SK-N-SH treated with all-trans-retinoic acid at 6 μM for 48 hours (cell line): ENCODE results near the gene CLINT1.

Experiments
- ATAC-seq: fragments of 200-7000 bp; cut with Tn5 transposase; 3 replicates; pipeline ENCODE4 v1.9.1; 2020; ENCODE audit warnings: mild to moderate bottlenecking, moderate library complexity
- ARNTL ChIP-seq: fragments of 450-650 bp; formaldehyde crosslinking; IDR thresholded peaks from 2 replicates; pipeline ENCODE4 v1.5.0; 2020; ENCODE audit warnings: low read depth, mild to moderate bottlenecking, moderate library complexity, borderline replicate concordance
- BACH2 ChIP-seq: fragments of 250-450 bp; sonication (Bioruptor Pico); IDR thresholded peaks from 2 replicates; pipeline ENCODE4 v1.9.0; 2021; ENCODE audit warnings: mild to moderate bottlenecking, borderline replicate concordance
- CSDC2 ChIP-seq: fragments of 250-450 bp; sonication (Bioruptor Pico); IDR thresholded peaks from 2 replicates; pipeline ENCODE4 v1.5.0; 2020; ENCODE audit warnings: mild to moderate bottlenecking, moderate library complexity
- ESRRG ChIP-seq: fragments of 250-450 bp; sonication (Bioruptor Pico); IDR thresholded peaks from 2 replicates; pipeline ENCODE4 v1.6.1; 2021; ENCODE audit warnings: mild to moderate bottlenecking
- GLIS3 ChIP-seq: fragments of 250-450 bp; sonication (Bioruptor Pico); IDR thresholded peaks from 2 replicates; pipeline ENCODE4 v1.5.0; 2020; ENCODE audit warnings: mild to moderate bottlenecking, moderate library complexity
- ISL1 ChIP-seq: fragments of 250-450 bp; sonication (Bioruptor Pico); IDR thresholded peaks from 2 replicates; pipeline ENCODE4 v2.1.2; 2022; ENCODE audit warnings: mild to moderate bottlenecking, moderate library complexity
- OSR1 ChIP-seq: fragments of 250-450 bp; sonication (Bioruptor Pico); IDR thresholded peaks from 2 replicates; pipeline ENCODE4 v1.8.0; 2022; ENCODE audit warnings: moderate library complexity, mild to moderate bottlenecking, inconsistent platforms
- PPARA ChIP-seq: fragments of 250-450 bp; sonication (Bioruptor Pico); IDR thresholded peaks from 2 replicates; pipeline ENCODE4 v1.5.0; 2020; ENCODE audit warnings: mild to moderate bottlenecking, borderline replicate concordance
- RARB ChIP-seq: fragments of 250-450 bp; sonication (Bioruptor Pico); IDR thresholded peaks from 2 replicates; pipeline ENCODE4 v1.8.0; 2021; ENCODE audit warnings: mild to moderate bottlenecking, moderate library complexity
- SNAI2 ChIP-seq: fragments of 250-450 bp; sonication (Bioruptor Pico); IDR thresholded peaks from 2 replicates; pipeline ENCODE4 v1.5.0; 2020; ENCODE audit warnings: mild to moderate bottlenecking, moderate library complexity
- TCF4 ChIP-seq: fragments of 250-450 bp; sonication (Bioruptor Pico); IDR thresholded peaks from 2 replicates; pipeline ENCODE4 v1.8.0; 2021; ENCODE audit warnings: mild to moderate bottlenecking, moderate library complexity, borderline replicate concordance
- TOX ChIP-seq: fragments of 250-450 bp; sonication (Bioruptor Pico); IDR thresholded peaks from 2 replicates; pipeline ENCODE4 v1.8.0; 2021; ENCODE audit warnings: mild to moderate bottlenecking, moderate library complexity, borderline replicate concordance
- ZC3H10 ChIP-seq: fragments of 250-450 bp; sonication (Bioruptor Pico); IDR thresholded peaks from 2 replicates; pipeline ENCODE4 v1.5.1; 2021; ENCODE audit warnings: mild to moderate bottlenecking, moderate library complexity
- ZFP3 ChIP-seq: fragments of 250-450 bp; sonication (Bioruptor Pico); IDR thresholded peaks from 2 replicates; pipeline ENCODE4 v1.5.0; 2020; ENCODE audit warnings: mild to moderate bottlenecking, moderate library complexity
- ZFP30 ChIP-seq: fragments of 450-650 bp; formaldehyde crosslinking; IDR thresholded peaks from 2 replicates; pipeline ENCODE4 v1.5.0; 2022; ENCODE audit warnings: mild to moderate bottlenecking, moderate library complexity
- ZNF565 ChIP-seq: fragments of 450-650 bp; formaldehyde crosslinking; conservative IDR thresholded peaks from 2 replicates; pipeline ENCODE4 v1.5.0; 2020; ENCODE audit warnings: low read depth, mild to moderate bottlenecking, moderate library complexity
- ZNF70 ChIP-seq: fragments of 450-650 bp; formaldehyde crosslinking; IDR thresholded peaks from 2 replicates; pipeline ENCODE4 v1.5.0; 2020; ENCODE audit warnings: mild to moderate bottlenecking, moderate library complexity
- ZNF8 ChIP-seq: fragments of 450-650 bp; formaldehyde crosslinking; IDR thresholded peaks from 2 replicates; pipeline ENCODE4 v1.5.0; 2020; ENCODE audit warnings: mild to moderate bottlenecking, moderate library complexity
- TF ChIP-seq, protein P1 (sequence below): fragments of 250-450 bp; sonication (Bioruptor Pico); IDR thresholded peaks from 2 replicates; pipeline ENCODE4 v1.5.1; 2020; ENCODE audit warnings: low read depth, mild to moderate bottlenecking, moderate library complexity
- TF ChIP-seq, protein P2 (sequence below): fragments of 250-450 bp; sonication (Bioruptor Pico); IDR thresholded peaks from 2 replicates; pipeline ENCODE4 v1.5.1; 2021; ENCODE audit warnings: mild to moderate bottlenecking, moderate library complexity
- TF ChIP-seq, protein P3 (sequence below): fragments of 250-450 bp; sonication (Bioruptor Pico); IDR thresholded peaks from 2 replicates; pipeline ENCODE4 v1.8.0; 2021; ENCODE audit warnings: low read depth, mild to moderate bottlenecking, moderate library complexity, borderline replicate concordance
- TF ChIP-seq, protein P4 (sequence below): fragments of 250-450 bp; sonication (Bioruptor Pico); IDR thresholded peaks from 2 replicates; pipeline ENCODE4 v1.5.0; 2020; ENCODE audit warnings: mild to moderate bottlenecking, moderate library complexity

The CLINT1 gene

DNA sequence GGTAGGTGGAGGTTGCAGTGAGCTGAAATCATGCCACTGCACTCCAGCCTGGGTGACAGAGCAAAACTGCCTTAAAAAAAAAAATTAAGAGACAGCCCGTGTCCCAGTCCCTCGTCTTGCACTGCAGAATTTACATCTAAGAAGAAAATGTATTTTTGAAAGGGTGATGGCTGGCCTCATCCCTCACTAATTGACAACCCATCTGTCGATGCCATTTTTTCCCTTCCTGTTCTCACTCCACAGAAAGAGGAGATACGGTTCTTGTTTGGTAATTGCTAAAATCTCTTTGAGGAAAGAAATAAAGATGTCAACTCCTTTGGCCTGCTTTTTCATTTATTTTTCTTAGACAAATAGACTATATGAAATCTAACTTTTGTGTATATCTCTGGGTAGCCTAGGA, 117.8 kb downstream of the CLINT1 start (continued):
- TF ChIP-seq, protein P1, sequence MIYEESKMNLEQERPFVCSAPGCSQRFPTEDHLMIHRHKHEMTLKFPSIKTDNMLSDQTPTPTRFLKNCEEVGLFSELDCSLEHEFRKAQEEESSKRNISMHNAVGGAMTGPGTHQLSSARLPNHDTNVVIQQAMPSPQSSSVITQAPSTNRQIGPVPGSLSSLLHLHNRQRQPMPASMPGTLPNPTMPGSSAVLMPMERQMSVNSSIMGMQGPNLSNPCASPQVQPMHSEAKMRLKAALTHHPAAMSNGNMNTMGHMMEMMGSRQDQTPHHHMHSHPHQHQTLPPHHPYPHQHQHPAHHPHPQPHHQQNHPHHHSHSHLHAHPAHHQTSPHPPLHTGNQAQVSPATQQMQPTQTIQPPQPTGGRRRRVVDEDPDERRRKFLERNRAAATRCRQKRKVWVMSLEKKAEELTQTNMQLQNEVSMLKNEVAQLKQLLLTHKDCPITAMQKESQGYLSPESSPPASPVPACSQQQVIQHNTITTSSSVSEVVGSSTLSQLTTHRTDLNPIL: no peak
- TF ChIP-seq ZFP3 (no peak), SNAI2 (CRISPR knock-in tag) (no peak)
- TF ChIP-seq, all 23 proteins: peak for 0

DNA sequence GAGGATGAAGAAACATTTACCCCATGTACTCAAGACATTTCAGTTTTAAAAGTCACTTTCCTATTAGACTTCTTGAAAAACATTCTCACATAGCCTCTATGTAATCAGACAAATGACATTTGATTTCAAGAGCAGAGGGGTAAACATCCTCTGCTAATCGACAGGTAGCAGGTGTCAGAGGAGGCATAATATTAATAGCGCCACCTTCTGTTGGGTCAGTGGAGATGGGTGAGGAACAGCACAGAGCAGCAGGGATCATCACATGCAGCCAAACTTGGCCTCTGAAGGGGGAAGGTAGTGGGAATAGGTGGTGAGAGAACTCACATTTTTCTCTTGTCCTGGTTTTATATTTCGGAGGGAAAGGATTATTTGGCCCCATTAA, 118.7 kb downstream of the CLINT1 start:
- no peak for TF ChIP-seq OSR1
- no peak for TF ChIP-seq ZC3H10 (CRISPR knock-in tag)
- TF ChIP-seq, protein P2, sequence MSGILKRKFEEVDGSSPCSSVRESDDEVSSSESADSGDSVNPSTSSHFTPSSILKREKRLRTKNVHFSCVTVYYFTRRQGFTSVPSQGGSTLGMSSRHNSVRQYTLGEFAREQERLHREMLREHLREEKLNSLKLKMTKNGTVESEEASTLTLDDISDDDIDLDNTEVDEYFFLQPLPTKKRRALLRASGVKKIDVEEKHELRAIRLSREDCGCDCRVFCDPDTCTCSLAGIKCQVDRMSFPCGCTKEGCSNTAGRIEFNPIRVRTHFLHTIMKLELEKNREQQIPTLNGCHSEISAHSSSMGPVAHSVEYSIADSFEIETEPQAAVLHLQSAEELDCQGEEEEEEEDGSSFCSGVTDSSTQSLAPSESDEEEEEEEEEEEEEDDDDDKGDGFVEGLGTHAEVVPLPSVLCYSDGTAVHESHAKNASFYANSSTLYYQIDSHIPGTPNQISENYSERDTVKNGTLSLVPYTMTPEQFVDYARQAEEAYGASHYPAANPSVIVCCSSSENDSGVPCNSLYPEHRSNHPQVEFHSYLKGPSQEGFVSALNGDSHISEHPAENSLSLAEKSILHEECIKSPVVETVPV (CRISPR knock-in tag): no peak
- TF ChIP-seq SNAI2 (CRISPR knock-in tag): no peak
- no peak for TF ChIP-seq TCF4 (CRISPR knock-in tag)
- TF ChIP-seq ZFP30 (CRISPR knock-in tag): no peak
- no peak for TF ChIP-seq ARNTL (CRISPR knock-in tag)
- TF ChIP-seq ZFP3: no peak
- TF ChIP-seq GLIS3 (CRISPR knock-in tag): no peak
- TF ChIP-seq ZNF8: no peak
- TF ChIP-seq TOX (CRISPR knock-in tag): no peak
- TF ChIP-seq, protein P3, sequence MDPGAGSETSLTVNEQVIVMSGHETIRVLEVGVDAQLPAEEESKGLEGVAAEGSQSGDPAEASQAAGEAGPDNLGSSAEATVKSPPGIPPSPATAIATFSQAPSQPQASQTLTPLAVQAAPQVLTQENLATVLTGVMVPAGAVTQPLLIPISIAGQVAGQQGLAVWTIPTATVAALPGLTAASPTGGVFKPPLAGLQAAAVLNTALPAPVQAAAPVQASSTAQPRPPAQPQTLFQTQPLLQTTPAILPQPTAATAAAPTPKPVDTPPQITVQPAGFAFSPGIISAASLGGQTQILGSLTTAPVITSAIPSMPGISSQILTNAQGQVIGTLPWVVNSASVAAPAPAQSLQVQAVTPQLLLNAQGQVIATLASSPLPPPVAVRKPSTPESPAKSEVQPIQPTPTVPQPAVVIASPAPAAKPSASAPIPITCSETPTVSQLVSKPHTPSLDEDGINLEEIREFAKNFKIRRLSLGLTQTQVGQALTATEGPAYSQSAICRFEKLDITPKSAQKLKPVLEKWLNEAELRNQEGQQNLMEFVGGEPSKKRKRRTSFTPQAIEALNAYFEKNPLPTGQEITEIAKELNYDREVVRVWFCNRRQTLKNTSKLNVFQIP (CRISPR knock-in tag): no peak
- no peak for TF ChIP-seq ZNF70 (CRISPR knock-in tag)
- peak; percentile 23; the same call in 2 of the 3 replicates for ATAC-seq

DNA sequence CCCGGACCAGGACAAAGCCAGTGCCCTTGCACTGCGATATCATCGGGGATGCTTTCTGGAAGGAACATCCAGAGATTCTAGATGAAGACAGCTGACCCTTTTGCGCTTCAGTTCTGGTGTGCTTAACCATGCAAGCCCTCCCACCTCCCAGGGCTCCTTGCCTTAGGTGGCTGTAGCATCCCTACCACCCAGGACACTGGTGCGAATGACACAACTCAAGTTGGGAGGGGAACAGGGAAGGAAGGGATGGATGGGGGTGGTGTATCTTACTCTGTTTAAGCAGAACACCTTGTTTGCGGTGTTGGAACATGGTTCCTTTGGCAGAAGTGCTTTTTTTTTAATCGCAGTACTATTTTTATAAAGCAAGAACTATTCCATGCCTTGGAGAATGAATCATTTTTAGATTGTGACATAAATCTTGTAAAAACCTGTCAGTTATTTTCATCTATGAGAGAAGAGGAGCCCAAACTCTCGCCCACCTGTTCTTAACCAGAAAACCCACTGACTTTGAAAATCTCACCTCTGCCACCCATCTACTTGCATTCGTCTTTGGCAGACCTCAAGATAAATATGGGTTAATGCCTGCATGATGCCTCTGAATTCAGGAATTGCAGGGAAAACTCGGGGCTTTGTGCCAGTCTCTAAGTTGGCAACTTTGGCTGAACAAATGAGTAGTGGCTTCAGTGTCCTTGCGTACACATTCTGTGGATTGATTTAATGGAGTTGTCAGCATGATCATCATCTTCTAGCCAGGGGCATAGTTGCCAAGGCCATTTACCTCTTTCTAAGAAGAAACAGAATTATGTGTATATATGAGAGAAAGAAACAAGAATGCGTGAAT, 119.3 kb downstream of the CLINT1 start:
- no peak for ATAC-seq
- no peak for TF ChIP-seq ZFP3
- TF ChIP-seq, protein P2 (CRISPR knock-in tag): no peak

DNA sequence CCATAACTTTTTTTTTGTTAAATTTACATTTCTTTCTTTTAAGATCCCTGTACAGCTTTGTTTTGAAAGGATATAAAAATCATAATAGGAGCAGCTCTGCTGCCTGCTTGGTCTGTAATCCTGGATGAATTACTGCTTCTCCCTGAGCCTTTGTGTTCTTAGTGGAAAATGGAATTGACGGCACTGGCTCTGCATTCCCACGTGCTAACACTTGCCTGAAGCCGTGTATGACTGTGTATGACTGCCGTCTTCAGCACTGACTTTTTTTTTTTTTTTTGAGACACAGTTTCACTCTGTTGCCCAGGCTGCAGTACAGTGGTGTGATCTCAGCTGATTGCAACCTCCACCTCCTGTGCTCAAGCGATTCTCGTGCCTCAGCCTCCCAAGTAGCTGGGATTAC, 123.0 kb downstream of the CLINT1 start:
- no peak for ATAC-seq
- no peak for TF ChIP-seq PPARA (CRISPR knock-in tag)
- no peak for TF ChIP-seq ZFP3
- TF ChIP-seq ZC3H10 (CRISPR knock-in tag): no peak
- no peak for TF ChIP-seq BACH2 (CRISPR knock-in tag)
- no peak for TF ChIP-seq RARB
- no peak for TF ChIP-seq ISL1 (CRISPR knock-in tag)
- no peak for TF ChIP-seq ZFP30 (CRISPR knock-in tag)
- TF ChIP-seq ZNF565 (CRISPR knock-in tag): no peak
- TF ChIP-seq, protein P1: no peak
- TF ChIP-seq, protein P4, sequence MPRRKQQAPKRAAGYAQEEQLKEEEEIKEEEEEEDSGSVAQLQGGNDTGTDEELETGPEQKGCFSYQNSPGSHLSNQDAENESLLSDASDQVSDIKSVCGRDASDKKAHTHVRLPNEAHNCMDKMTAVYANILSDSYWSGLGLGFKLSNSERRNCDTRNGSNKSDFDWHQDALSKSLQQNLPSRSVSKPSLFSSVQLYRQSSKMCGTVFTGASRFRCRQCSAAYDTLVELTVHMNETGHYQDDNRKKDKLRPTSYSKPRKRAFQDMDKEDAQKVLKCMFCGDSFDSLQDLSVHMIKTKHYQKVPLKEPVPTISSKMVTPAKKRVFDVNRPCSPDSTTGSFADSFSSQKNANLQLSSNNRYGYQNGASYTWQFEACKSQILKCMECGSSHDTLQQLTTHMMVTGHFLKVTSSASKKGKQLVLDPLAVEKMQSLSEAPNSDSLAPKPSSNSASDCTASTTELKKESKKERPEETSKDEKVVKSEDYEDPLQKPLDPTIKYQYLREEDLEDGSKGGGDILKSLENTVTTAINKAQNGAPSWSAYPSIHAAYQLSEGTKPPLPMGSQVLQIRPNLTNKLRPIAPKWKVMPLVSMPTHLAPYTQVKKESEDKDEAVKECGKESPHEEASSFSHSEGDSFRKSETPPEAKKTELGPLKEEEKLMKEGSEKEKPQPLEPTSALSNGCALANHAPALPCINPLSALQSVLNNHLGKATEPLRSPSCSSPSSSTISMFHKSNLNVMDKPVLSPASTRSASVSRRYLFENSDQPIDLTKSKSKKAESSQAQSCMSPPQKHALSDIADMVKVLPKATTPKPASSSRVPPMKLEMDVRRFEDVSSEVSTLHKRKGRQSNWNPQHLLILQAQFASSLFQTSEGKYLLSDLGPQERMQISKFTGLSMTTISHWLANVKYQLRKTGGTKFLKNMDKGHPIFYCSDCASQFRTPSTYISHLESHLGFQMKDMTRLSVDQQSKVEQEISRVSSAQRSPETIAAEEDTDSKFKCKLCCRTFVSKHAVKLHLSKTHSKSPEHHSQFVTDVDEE: no peak
- TF ChIP-seq, protein P2 (CRISPR knock-in tag): no peak
- TF ChIP-seq TOX (CRISPR knock-in tag): no peak
- TF ChIP-seq ZNF8: no peak
- TF ChIP-seq ESRRG (CRISPR knock-in tag): no peak
- TF ChIP-seq ARNTL (CRISPR knock-in tag): no peak
- no peak for TF ChIP-seq SNAI2 (CRISPR knock-in tag)
- TF ChIP-seq TCF4 (CRISPR knock-in tag): no peak
- TF ChIP-seq ZNF70 (CRISPR knock-in tag): no peak
- no peak for TF ChIP-seq CSDC2 (CRISPR knock-in tag)
